ENCODE data around the gene CKS1B. TPM values are rescaled to one million over a fixed set of nuclear protein-coding genes. Genes with fewer than 3 reads are reported as not detected.

Gene CKS1B
- total RNA-seq, 2 donors from 2014 or later = 33.5 to 47.5 TPM

- 88% methylated on average over 6 of the region's 6 CpGs for WGBS
- intact Hi-C loops (cut with DNase I) = no loop called here
- no peak for TF ChIP-seq CTCF (IDR thresholded peaks at IDR 0.05)
- no peak for TF ChIP-seq POLR2A (IDR thresholded peaks at IDR 0.05)
- no peak for TF ChIP-seq POLR2AphosphoS5 (IDR thresholded peaks at IDR 0.05)
Observed at GRCh38 chr1:155026588-155026987, 52.1 kb downstream of the CKS1B start.

More at GRCh38 chr1:155026588-155026987, 52.1 kb downstream of the CKS1B start:
- Histone ChIP-seq H3K4me3 (no peak overlapping the region), H3K9me3 (no peaks in the 10 kb centered on the region), H3K4me1 (replicated peaks) (no peaks in the 10 kb centered on the region), H3K36me3 (no peaks in the 10 kb centered on the region), H3K27ac (no peak overlapping the region), H3K27me3 (replicated peaks; ENCODE audit: insufficient read depth) (no peaks in the 10 kb centered on the region)
- no peak for DNase-seq (ENCODE audit: low spot score)

Small RNAs within 50 kb of the gene (microRNA-seq; reads per million reads assigned to microRNA genes)
- not detected for gene MIR4258

Small RNAs within 50 kb of the gene (small RNA-seq; reads per million reads assigned to genes)
- gene MIR4258 (0 reads per million in 2 donors), gene RF00017 (0 reads per million in 2 donors)

Other genes starting within 250 kb of the CKS1B start
- gene KCNN3, start 104.4 kb upstream of the CKS1B start, total RNA-seq = 1 to 10 TPM; 1.2 to 3.0 TPM
- 10 to 100 TPM; 23.2 to 26.2 TPM for gene PMVK, start 38.0 kb upstream of the CKS1B start, total RNA-seq
- 100 to 1,000 TPM; 113 to 140 TPM for gene PBXIP1, start 18.6 kb upstream of the CKS1B start, total RNA-seq
- 10 to 100 TPM; 44.1 to 44.6 TPM for gene PYGO2, start 12.9 kb upstream of the CKS1B start, total RNA-seq
- gene SHC1, start 3.9 kb upstream of the CKS1B start, total RNA-seq = 10 to 100 TPM; 85.0 to 97.2 TPM
- gene FLAD1, start 8.7 kb downstream of the CKS1B start, total RNA-seq = 10 to 100 TPM; 31.5 to 35.3 TPM
- gene LENEP, start 18.9 kb downstream of the CKS1B start, total RNA-seq = not detected
- 100 to 1,000 TPM in 1 of 2 donors, 10 to 100 TPM in 1; 60.0 to 103 TPM for gene ZBTB7B, start 28.1 kb downstream of the CKS1B start, total RNA-seq
- 1 to 10 TPM; 2.3 to 5.3 TPM for gene DCST2, start 59.1 kb downstream of the CKS1B start, total RNA-seq
- gene DCST1, start 59.1 kb downstream of the CKS1B start, total RNA-seq = under 1 TPM in 1 of 2 donors, not detected in 1; 0.51 TPM
- 100 to 1,000 TPM in 1 of 2 donors, 10 to 100 TPM in 1; 72.5 to 138 TPM for gene ADAM15, start 76.6 kb downstream of the CKS1B start, total RNA-seq
- gene EFNA4, start 89.1 kb downstream of the CKS1B start, total RNA-seq = 10 to 100 TPM; 10.3 to 23.4 TPM
- 1 to 10 TPM; 5.9 to 8.4 TPM for gene EFNA3, start 104.2 kb downstream of the CKS1B start, total RNA-seq
- gene EFNA1, start 153.2 kb downstream of the CKS1B start, total RNA-seq = 100 to 1,000 TPM in 1 of 2 donors, 10 to 100 TPM in 1; 85.1 to 132 TPM
- 10 to 100 TPM; 26.6 to 48.0 TPM for gene SLC50A1, start 161.2 kb downstream of the CKS1B start, total RNA-seq
- gene DPM3, start 165.8 kb downstream of the CKS1B start, total RNA-seq = 10 to 100 TPM; 93.6 to 97.0 TPM
- gene KRTCAP2, start 198.6 kb downstream of the CKS1B start, total RNA-seq = 100 to 1,000 TPM; 111 to 236 TPM
- 1 to 10 TPM in 1 of 2 donors, under 1 TPM in 1; 0.14 to 1.6 TPM for gene TRIM46, start 199.2 kb downstream of the CKS1B start, total RNA-seq
- 10 to 100 TPM; 13.1 to 38.5 TPM for gene THBS3, start 233.2 kb downstream of the CKS1B start, total RNA-seq
- 10 to 100 TPM; 49.6 to 57.1 TPM for gene MTX1, start 234.0 kb downstream of the CKS1B start, total RNA-seq